Measurements from ENCODE around the gene CEMIP.

DNA sequence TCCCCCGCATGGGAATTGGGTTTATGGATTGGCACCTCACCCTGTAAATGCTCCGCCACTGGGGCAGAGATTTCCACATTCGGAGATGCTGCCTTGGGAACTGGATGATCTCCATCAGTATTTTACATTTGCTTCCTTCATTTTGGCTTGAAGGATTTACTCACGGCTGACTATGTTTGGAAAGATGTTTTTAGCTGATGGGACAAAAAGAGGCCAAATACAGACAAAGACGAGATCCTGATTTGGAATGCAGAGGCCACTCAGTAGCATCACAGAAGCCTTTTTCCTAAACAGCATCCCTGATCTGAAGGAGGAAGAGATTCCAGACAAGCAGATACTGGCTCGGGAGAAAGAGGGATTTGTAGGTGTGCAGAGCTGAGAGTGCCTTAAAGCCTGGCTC, 133.5 kb downstream of the CEMIP start:
- no peak for TF ChIP-seq POLR2A (IDR thresholded peaks at IDR 0.05; ENCODE audit: low read depth)
- TF ChIP-seq, protein P1, sequence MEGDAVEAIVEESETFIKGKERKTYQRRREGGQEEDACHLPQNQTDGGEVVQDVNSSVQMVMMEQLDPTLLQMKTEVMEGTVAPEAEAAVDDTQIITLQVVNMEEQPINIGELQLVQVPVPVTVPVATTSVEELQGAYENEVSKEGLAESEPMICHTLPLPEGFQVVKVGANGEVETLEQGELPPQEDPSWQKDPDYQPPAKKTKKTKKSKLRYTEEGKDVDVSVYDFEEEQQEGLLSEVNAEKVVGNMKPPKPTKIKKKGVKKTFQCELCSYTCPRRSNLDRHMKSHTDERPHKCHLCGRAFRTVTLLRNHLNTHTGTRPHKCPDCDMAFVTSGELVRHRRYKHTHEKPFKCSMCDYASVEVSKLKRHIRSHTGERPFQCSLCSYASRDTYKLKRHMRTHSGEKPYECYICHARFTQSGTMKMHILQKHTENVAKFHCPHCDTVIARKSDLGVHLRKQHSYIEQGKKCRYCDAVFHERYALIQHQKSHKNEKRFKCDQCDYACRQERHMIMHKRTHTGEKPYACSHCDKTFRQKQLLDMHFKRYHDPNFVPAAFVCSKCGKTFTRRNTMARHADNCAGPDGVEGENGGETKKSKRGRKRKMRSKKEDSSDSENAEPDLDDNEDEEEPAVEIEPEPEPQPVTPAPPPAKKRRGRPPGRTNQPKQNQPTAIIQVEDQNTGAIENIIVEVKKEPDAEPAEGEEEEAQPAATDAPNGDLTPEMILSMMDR (IDR thresholded peaks at IDR 0.05), result no peak
- no peak for TF ChIP-seq EP300 (IDR thresholded peaks at IDR 0.05)
- TF ChIP-seq POLR2AphosphoS5 (IDR thresholded peaks at IDR 0.05), result no peak
